Activated CD4-positive, alpha-beta memory T cell treated with anti-CD3 and anti-CD28 coated beads for 36 hours (primary cell): ENCODE measurements around the gene MTA1. TPM values are rescaled to one million over a fixed set of nuclear protein-coding genes. Genes with fewer than 3 reads are reported as not detected.

ENCODE experiments used
- CTCF ChIA-PET: fragments of 350-600 bp; sonication (Branson Sonifier 250); formaldehyde crosslinking; loops from one replicate; lab custom pipeline; 2021; ENCODE audit warnings: antibody characterized with exemption, inconsistent platforms; lab: Charles Lee
- POLR2A ChIA-PET: fragments of 350-600 bp; sonication (Branson Sonifier 250); formaldehyde crosslinking; loops from one replicate; lab custom pipeline; 2021; ENCODE audit warnings: antibody characterized with exemption; lab: Charles Lee
- DNase-seq: peaks from one replicate; pipeline ENCODE4 v3.0.0-alpha.2; 2020
- H3K27ac Mint-ChIP-seq: one replicate; pipeline ENCODE4 v1.8.0; 2021; ENCODE audit warnings: mixed read lengths
- H3K27me3 Mint-ChIP-seq: one replicate; pipeline ENCODE4 v1.8.0; 2021; ENCODE audit warnings: mixed read lengths
- H3K36me3 Mint-ChIP-seq: one replicate; pipeline ENCODE4 v1.8.0; 2021; ENCODE audit warnings: mixed read lengths
- H3K4me1 Mint-ChIP-seq: one replicate; pipeline ENCODE4 v1.8.0; 2021; ENCODE audit warnings: low read depth, mixed read lengths
- H3K4me3 Mint-ChIP-seq: one replicate; pipeline ENCODE4 v1.8.0; 2021; ENCODE audit warnings: mild to moderate bottlenecking, mixed read lengths
- H3K9me3 Mint-ChIP-seq: one replicate; pipeline ENCODE4 v1.8.0; 2021; ENCODE audit warnings: mixed read lengths
- intact Hi-C: fragments of 100-400 bp; cut with micrococcal nuclease; formaldehyde crosslinking; loops from one replicate; pipeline ENCODE4 v1.15.1; 2023
- total RNA-seq, 2 experiments: library from RNA; stranded (reverse); gene quantifications; one replicate each; pipeline ENCODE4 v1.2.3, GENCODE V29; 2021

Gene MTA1
- total RNA-seq, 2 experiments from 2014 or later = 107 to 109 TPM

- no peaks in the 10 kb centered on the region for H3K9me3 Mint-ChIP-seq
- H3K4me3 Mint-ChIP-seq = no peak overlapping the region
- ChIA-PET POLR2A (no interaction called here), CTCF (interaction anchor here (0.8 to 1.4 kb wide), 2 partner anchors 74 to 309 kb away, joined by 3 to 5 read pairs; no protein-coding TSS in a partner anchor)
- H3K36me3 Mint-ChIP-seq = peaks cover 3% of the 10 kb centered on the region
- no peaks in the 10 kb centered on the region for H3K27me3 Mint-ChIP-seq
- no peak for DNase-seq
- intact Hi-C loops = no loop called here
- H3K27ac Mint-ChIP-seq = no peak overlapping the region
- H3K4me1 Mint-ChIP-seq = no peaks in the 10 kb centered on the region
Observed at GRCh38 chr14:105444859-105445258, 25.2 kb downstream of the MTA1 start.

- H3K36me3 Mint-ChIP-seq = peaks cover 6% of the 10 kb centered on the region
- H3K27me3 Mint-ChIP-seq = no peaks in the 10 kb centered on the region
- H3K27ac Mint-ChIP-seq = no peak overlapping the region
- DNase-seq = no peak
- H3K4me1 Mint-ChIP-seq = no peaks in the 10 kb centered on the region
- ChIA-PET CTCF (interaction anchor here (0.8 to 1.4 kb wide), 2 partner anchors 74 to 310 kb away, joined by 3 to 5 read pairs; no protein-coding TSS in a partner anchor), POLR2A (interaction anchor here (0.5 kb wide), 1 partner anchor 17 kb away, joined by 3 read pairs; no protein-coding TSS in a partner anchor)
- no peak overlapping the region for H3K4me3 Mint-ChIP-seq
- intact Hi-C loops = no loop called here
- H3K9me3 Mint-ChIP-seq = no peaks in the 10 kb centered on the region
Observed at GRCh38 chr14:105445290-105445689, 25.7 kb downstream of the MTA1 start.

- H3K4me3 Mint-ChIP-seq = no peak overlapping the region
- no peaks in the 10 kb centered on the region for H3K9me3 Mint-ChIP-seq
- ChIA-PET POLR2A (interaction anchor here (0.5 kb wide), 1 partner anchor 18 kb away, joined by 3 read pairs; no protein-coding TSS in a partner anchor), CTCF (no interaction called here)
- intact Hi-C loops = no loop called here
- no peak for DNase-seq
- H3K36me3 Mint-ChIP-seq = peaks cover 8% of the 10 kb centered on the region
- H3K27me3 Mint-ChIP-seq = no peaks in the 10 kb centered on the region
- H3K27ac Mint-ChIP-seq = no peak overlapping the region
- H3K4me1 Mint-ChIP-seq = no peaks in the 10 kb centered on the region
Observed at GRCh38 chr14:105445901-105446845, 26.5 kb downstream of the MTA1 start.

- ChIA-PET POLR2A (no interaction called here), CTCF (interaction anchor here (0.8 to 1.9 kb wide), 3 partner anchors 43 to 76 kb away, joined by 3 to 12 read pairs (median 12); no protein-coding TSS in a partner anchor)
- no peak for DNase-seq
- Mint-ChIP-seq H3K9me3 (no peaks in the 10 kb centered on the region), H3K27ac (no peak overlapping the region), H3K27me3 (no peaks in the 10 kb centered on the region), H3K4me3 (no peak overlapping the region), H3K36me3 (peaks cover 7% of the 10 kb centered on the region), H3K4me1 (no peaks in the 10 kb centered on the region)
- intact Hi-C loops = no loop called here
Observed at GRCh38 chr14:105446971-105447370, 27.3 kb downstream of the MTA1 start.

GRCh38 chr14:105447651-105448640 is 28.3 kb downstream of the MTA1 start:
- no peaks in the 10 kb centered on the region for H3K27me3 Mint-ChIP-seq
- H3K36me3 Mint-ChIP-seq = peaks cover 12% of the 10 kb centered on the region
- no peak overlapping the region for H3K27ac Mint-ChIP-seq
- H3K4me1 Mint-ChIP-seq = no peaks in the 10 kb centered on the region
- H3K9me3 Mint-ChIP-seq = no peaks in the 10 kb centered on the region
- POLR2A ChIA-PET = no interaction called here
- no peak overlapping the region for H3K4me3 Mint-ChIP-seq
- CTCF ChIA-PET = interaction anchor here (0.7 to 1.9 kb wide), 8 partner anchors 13 to 464 kb away, joined by 3 to 12 read pairs (median 4); no protein-coding TSS in a partner anchor
- DNase-seq = no peak
- intact Hi-C loops = no loop called here

DNA sequence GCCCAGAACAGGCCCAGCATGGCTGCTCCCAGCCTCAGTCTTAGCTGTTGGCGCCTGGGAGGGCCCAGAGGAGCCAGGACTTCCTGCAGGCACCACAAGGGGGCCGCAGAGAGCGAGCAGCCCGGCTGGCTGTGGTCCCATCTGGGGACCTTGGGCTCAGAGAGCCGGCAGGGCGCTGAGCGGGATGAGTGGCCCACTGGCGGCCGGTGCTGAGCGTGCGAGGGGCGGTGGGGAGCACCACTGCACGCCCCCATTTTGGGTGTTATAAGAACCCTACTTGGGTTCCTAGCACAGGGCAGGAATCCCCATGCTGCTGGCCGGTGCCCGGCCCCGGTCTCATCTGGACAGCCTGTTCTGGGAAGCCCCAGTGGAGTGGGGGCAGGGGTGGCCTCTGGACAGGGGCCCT is 29.1 kb downstream of the MTA1 start:
- Mint-ChIP-seq H3K27ac (no peak overlapping the region), H3K4me3 (no peak overlapping the region), H3K9me3 (no peaks in the 10 kb centered on the region), H3K27me3 (no peaks in the 10 kb centered on the region), H3K4me1 (no peaks in the 10 kb centered on the region), H3K36me3 (peaks cover 12% of the 10 kb centered on the region)
- intact Hi-C loops = no loop called here
- CTCF ChIA-PET = interaction anchor here (0.7 to 1.9 kb wide), 7 partner anchors 13 to 465 kb away, joined by 3 to 12 read pairs (median 5); no protein-coding TSS in a partner anchor
- DNase-seq = peak; percentile 67
- POLR2A ChIA-PET = no interaction called here

GRCh38 chr14:105449276-105450122 is 29.9 kb downstream of the MTA1 start:
- DNase-seq = no peak
- no peaks in the 10 kb centered on the region for H3K4me1 Mint-ChIP-seq
- H3K27me3 Mint-ChIP-seq = no peaks in the 10 kb centered on the region
- no peaks in the 10 kb centered on the region for H3K9me3 Mint-ChIP-seq
- peaks cover 14% of the 10 kb centered on the region for H3K36me3 Mint-ChIP-seq
- no peak overlapping the region for H3K4me3 Mint-ChIP-seq
- ChIA-PET POLR2A (no interaction called here), CTCF (interaction anchor here (1.5 kb wide), 1 partner anchor 32 kb away, joined by 4 read pairs; no protein-coding TSS in a partner anchor)
- no peak overlapping the region for H3K27ac Mint-ChIP-seq
- intact Hi-C loops = no loop called here

- no peak overlapping the region for H3K4me3 Mint-ChIP-seq
- CTCF ChIA-PET = interaction anchor here (1.5 kb wide), 1 partner anchor 31 kb away, joined by 4 read pairs; no protein-coding TSS in a partner anchor
- H3K4me1 Mint-ChIP-seq = no peaks in the 10 kb centered on the region
- no peaks in the 10 kb centered on the region for H3K9me3 Mint-ChIP-seq
- H3K36me3 Mint-ChIP-seq = peaks cover 14% of the 10 kb centered on the region
- DNase-seq = no peak
- POLR2A ChIA-PET = no interaction called here
- intact Hi-C loops = no loop called here
- H3K27me3 Mint-ChIP-seq = no peaks in the 10 kb centered on the region
- no peak overlapping the region for H3K27ac Mint-ChIP-seq
Observed at GRCh38 chr14:105450123-105450505, 30.5 kb downstream of the MTA1 start.

GRCh38 chr14:105450864-105451720 is 31.5 kb downstream of the MTA1 start:
- no peak overlapping the region for H3K27ac Mint-ChIP-seq
- intact Hi-C loops = no loop called here
- peaks cover 19% of the 10 kb centered on the region for H3K36me3 Mint-ChIP-seq
- no peaks in the 10 kb centered on the region for H3K9me3 Mint-ChIP-seq
- no peak for DNase-seq
- H3K27me3 Mint-ChIP-seq = no peaks in the 10 kb centered on the region
- H3K4me1 Mint-ChIP-seq = no peaks in the 10 kb centered on the region
- CTCF ChIA-PET = interaction anchor here (1.2 to 1.5 kb wide), 2 partner anchors 30 to 99 kb away, joined by 3 to 4 read pairs; no protein-coding TSS in a partner anchor
- POLR2A ChIA-PET = no interaction called here
- no peak overlapping the region for H3K4me3 Mint-ChIP-seq

DNA sequence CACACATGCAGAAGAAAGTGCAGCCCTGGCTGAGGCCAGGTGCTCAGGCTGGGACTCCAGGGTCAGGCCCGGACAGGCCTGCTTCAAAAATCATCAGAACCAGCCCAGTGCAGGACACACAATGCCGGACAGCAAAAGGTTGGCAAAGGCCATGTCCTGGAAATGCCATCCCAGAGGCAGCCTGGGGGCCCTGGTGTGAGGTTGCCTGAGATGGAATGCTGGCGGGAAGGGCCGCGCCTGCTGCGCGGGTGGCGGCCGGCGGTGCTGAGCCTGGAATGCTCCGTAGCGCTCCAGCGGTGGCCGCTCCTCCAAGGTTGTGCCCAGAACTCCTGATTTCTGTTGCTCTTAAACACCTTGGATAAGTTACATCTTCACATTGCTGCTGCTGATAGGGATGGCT is 33.3 kb downstream of the MTA1 start:
- no peaks in the 10 kb centered on the region for H3K9me3 Mint-ChIP-seq
- no peak overlapping the region for H3K27ac Mint-ChIP-seq

More for the DNA sequence above, 33.3 kb downstream of the MTA1 start:
- Mint-ChIP-seq H3K27me3 (no peaks in the 10 kb centered on the region), H3K4me3 (no peak overlapping the region), H3K4me1 (no peaks in the 10 kb centered on the region), H3K36me3 (peaks cover 19% of the 10 kb centered on the region)
- no peak for DNase-seq
- ChIA-PET POLR2A (no interaction called here), CTCF (interaction anchor here (3.2 kb wide), 1 partner anchor 37 kb away, joined by 13 read pairs; no protein-coding TSS in a partner anchor)
- intact Hi-C loops = no loop called here
